ENCODE results near the gene DLX6.
"Not testable (repeated sequence)": the region's sequence is repeated elsewhere in the genome, so short reads cannot be mapped to it uniquely, and the experiment has no call there.

Gene DLX6

GRCh38 chr7:97024209-97025129 is 19.1 kb downstream of the DLX6 start, which contains the start of gene DLX5:
Gene DLX5, minus strand, starts transcription at chr7:97024831. Its CDS starts 208 bp downstream, at chr7:97024623.
- DNase-seq: no peak

- DNase-seq: no peak
These were observed 19.8 kb downstream of the DLX6 start for GRCh38 chr7:97025130-97025499.

- DNase-seq: no peak
These were observed 20.8 kb downstream of the DLX6 start for GRCh38 chr7:97025983-97026714.

- no peak for DNase-seq
These were observed 21.5 kb downstream of the DLX6 start for GRCh38 chr7:97026715-97027426.

- peak; percentile 63 for DNase-seq
These were observed 22.3 kb downstream of the DLX6 start for GRCh38 chr7:97027427-97028234.

- DNase-seq: not testable (repeated sequence)
These were observed 29.0 kb downstream of the DLX6 start for GRCh38 chr7:97034213-97034852.

- DNase-seq: no peak
These were observed 34.2 kb downstream of the DLX6 start for GRCh38 chr7:97039374-97040065.

- DNase-seq: no peak
These were observed 37.9 kb downstream of the DLX6 start for GRCh38 chr7:97043281-97043680.

Measured in CD4-positive, alpha-beta T cell treated with Interleukin-12 subunit alpha and Interleukin-12 subunit beta, for 1 hour (primary cell).